ENCODE data around the gene PPCDC. TPM values are rescaled to one million over a fixed set of nuclear protein-coding genes. Genes with fewer than 3 reads are reported as not detected.

PPCDC gene
- total RNA-seq, 1 donor from 2014 or later = 25.0 TPM

DNA sequence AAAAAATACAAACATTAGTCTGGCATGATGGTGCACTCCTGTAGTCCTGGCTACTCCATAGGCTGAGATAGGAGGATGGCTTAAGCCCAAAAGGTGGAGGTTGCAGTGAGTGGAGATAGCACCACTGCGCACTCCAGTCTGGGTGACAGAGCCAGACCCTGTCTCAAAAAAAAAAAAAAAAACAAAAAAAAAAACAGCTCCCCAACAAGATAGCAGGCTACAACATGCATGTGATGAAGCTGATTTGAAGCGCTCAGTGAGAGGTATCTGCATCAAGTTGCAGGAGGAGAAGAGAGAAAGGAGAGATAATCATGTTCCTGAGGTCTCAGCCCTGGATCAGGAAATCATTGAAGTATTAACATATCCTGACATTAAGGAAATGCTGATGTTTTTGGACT is 608 bp upstream of the PPCDC start:
- Mint-ChIP-seq H3K36me3 (ENCODE audit: low read depth) (no peaks in the 10 kb centered on the region), H3K4me1 (ENCODE audit: low read depth) (peaks cover 23% of the 10 kb centered on the region), H3K9me3 (no peaks in the 10 kb centered on the region), H3K27me3 (ENCODE audit: insufficient read depth) (no peaks in the 10 kb centered on the region), H3K4me3 (peak overlapping the region; percentile 96), H3K27ac (no peak overlapping the region)
- intact Hi-C loops (cut with micrococcal nuclease) = loop anchor here (1.0 to 10.0 kb wide), 7 partner anchors 27 to 430 kb away; partner anchors contain the start of genes RPP25, SCAMP5 and SIN3A
- no peak for DNase-seq (ENCODE audit: low spot score)

DNA sequence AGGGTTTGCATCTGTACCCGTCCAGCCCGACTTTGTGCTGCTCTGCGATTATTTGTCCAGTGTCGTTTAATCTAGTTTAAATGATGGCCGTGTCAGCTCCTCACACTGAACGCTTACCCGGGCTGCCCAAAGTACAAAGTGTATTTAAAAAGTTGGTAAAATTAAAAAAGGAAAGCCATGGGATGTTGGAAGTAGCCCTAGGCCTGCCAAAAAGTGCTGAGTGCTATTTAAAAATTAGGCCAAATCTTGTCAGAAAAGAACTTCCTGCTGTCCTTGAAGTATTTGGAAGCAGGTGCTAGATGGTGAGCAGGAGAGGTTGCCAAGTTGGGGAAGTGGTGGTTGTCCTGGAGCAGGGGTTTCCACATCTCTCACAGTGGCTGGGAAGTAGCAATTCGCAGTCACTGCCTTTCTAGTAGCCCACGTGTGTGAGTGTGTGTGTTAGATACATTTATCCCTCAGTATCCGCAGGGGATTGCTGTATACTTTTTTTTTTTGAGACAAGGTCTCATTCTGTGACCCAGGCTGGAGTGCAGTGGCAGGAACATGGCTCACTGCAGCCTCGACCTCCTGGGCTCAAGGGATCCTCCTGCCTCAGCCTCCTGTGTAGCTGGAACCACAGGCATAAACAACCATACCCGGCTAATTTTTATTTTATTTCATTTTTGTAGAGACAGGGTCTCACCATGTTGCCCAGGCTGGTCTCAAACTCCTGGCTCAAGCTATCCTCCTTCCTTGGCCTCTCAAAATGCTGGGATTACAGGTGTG is 664 bp downstream of the PPCDC start:
- Mint-ChIP-seq H3K27ac (peak overlapping the region; percentile 90), H3K27me3 (ENCODE audit: insufficient read depth) (no peaks in the 10 kb centered on the region), H3K4me1 (ENCODE audit: low read depth) (peaks cover 24% of the 10 kb centered on the region), H3K36me3 (ENCODE audit: low read depth) (peaks cover under 1% of the 10 kb centered on the region), H3K9me3 (no peaks in the 10 kb centered on the region), H3K4me3 (peak overlapping the region; percentile 96)
- no peak for DNase-seq (ENCODE audit: low spot score)
- intact Hi-C loops (cut with micrococcal nuclease) = loop anchor here (1.0 to 10.0 kb wide), 7 partner anchors 29 to 428 kb away; partner anchors contain the start of genes RPP25, SCAMP5 and SIN3A

GRCh38 chr15:75025107-75025506 is 1.7 kb downstream of the PPCDC start:
- H3K27ac Mint-ChIP-seq = peak overlapping the region; percentile 67
- H3K27me3 Mint-ChIP-seq (ENCODE audit: insufficient read depth) = no peaks in the 10 kb centered on the region
- H3K4me1 Mint-ChIP-seq (ENCODE audit: low read depth) = peaks cover 30% of the 10 kb centered on the region
- peaks cover 4% of the 10 kb centered on the region for H3K36me3 Mint-ChIP-seq (ENCODE audit: low read depth)
- peak overlapping the region; percentile 96 for H3K4me3 Mint-ChIP-seq
- intact Hi-C loops (cut with micrococcal nuclease) = loop anchor here (5.0 to 10.0 kb wide), 3 partner anchors 42 to 280 kb away; no protein-coding TSS in a partner anchor
- no peaks in the 10 kb centered on the region for H3K9me3 Mint-ChIP-seq
- DNase-seq (ENCODE audit: low spot score) = no peak

GRCh38 chr15:75025548-75026260 is 2.3 kb downstream of the PPCDC start:
- Mint-ChIP-seq H3K4me3 (peak overlapping the region; percentile 96), H3K4me1 (ENCODE audit: low read depth) (peaks cover 36% of the 10 kb centered on the region), H3K36me3 (ENCODE audit: low read depth) (peaks cover 7% of the 10 kb centered on the region), H3K9me3 (no peaks in the 10 kb centered on the region), H3K27ac (no peak overlapping the region), H3K27me3 (ENCODE audit: insufficient read depth) (no peaks in the 10 kb centered on the region)
- intact Hi-C loops (cut with micrococcal nuclease) = loop anchor here (5.0 to 10.0 kb wide), 3 partner anchors 42 to 279 kb away; no protein-coding TSS in a partner anchor
- no peak for DNase-seq (ENCODE audit: low spot score)

- H3K27ac Mint-ChIP-seq = no peak overlapping the region
- intact Hi-C loops (cut with micrococcal nuclease) = loop anchor here (5.0 to 10.0 kb wide), 3 partner anchors 40 to 277 kb away; no protein-coding TSS in a partner anchor
Observed at GRCh38 chr15:75027551-75027950, 4.2 kb downstream of the PPCDC start.

GRCh38 chr15:75028991-75029377 is 5.6 kb downstream of the PPCDC start:
- Mint-ChIP-seq H3K4me3 (no peak overlapping the region), H3K27ac (peak overlapping the region; percentile 51), H3K36me3 (ENCODE audit: low read depth) (peaks cover 14% of the 10 kb centered on the region), H3K4me1 (ENCODE audit: low read depth) (peaks cover 57% of the 10 kb centered on the region), H3K9me3 (no peaks in the 10 kb centered on the region), H3K27me3 (ENCODE audit: insufficient read depth) (no peaks in the 10 kb centered on the region)
- no peak for DNase-seq (ENCODE audit: low spot score)
- intact Hi-C loops (cut with micrococcal nuclease) = loop anchor here (1.0 to 10.0 kb wide), 5 partner anchors 14 to 276 kb away; no protein-coding TSS in a partner anchor

More at GRCh38 chr15:75027551-75027950, 4.2 kb downstream of the PPCDC start:
- peaks cover 54% of the 10 kb centered on the region for H3K4me1 Mint-ChIP-seq (ENCODE audit: low read depth)
- H3K27me3 Mint-ChIP-seq (ENCODE audit: insufficient read depth) = no peaks in the 10 kb centered on the region
- no peak overlapping the region for H3K4me3 Mint-ChIP-seq
- DNase-seq (ENCODE audit: low spot score) = no peak
- H3K9me3 Mint-ChIP-seq = no peaks in the 10 kb centered on the region
- H3K36me3 Mint-ChIP-seq (ENCODE audit: low read depth) = peaks cover 12% of the 10 kb centered on the region

DNA sequence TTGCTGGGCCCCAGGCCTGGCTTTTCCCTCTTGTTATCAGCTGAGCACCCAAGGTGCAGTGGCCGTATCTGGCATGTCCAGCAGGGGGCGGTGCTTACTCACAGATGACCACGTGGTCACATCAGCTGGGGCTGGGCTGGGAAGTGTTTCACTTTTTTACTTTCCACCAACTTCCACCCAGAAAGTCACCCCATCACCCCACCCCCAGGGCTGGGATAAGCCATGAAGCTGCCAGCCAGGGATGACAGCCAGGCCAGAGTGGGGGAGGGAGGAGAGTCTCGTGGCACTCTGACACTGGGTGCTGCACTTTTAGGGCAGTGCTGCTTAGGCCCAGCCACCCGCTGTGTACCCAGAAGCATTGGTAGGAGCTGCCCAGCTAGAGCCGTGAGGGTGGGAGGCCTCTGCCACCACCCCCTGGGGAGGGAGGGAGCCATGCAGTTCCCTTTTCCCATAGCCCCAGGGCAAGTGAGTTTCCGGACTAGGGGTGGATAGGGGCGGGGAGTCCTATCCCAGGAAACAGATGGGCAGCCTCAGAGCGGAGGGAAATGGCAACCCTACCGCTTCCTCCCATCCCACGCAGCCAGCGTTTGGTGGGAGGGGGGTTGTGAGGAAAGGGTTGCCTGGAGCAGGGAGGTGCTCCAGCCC is 6.1 kb downstream of the PPCDC start:
- Mint-ChIP-seq H3K9me3 (no peaks in the 10 kb centered on the region), H3K27me3 (ENCODE audit: insufficient read depth) (no peaks in the 10 kb centered on the region), H3K36me3 (ENCODE audit: low read depth) (peaks cover 14% of the 10 kb centered on the region), H3K4me1 (ENCODE audit: low read depth) (peaks cover 52% of the 10 kb centered on the region), H3K27ac (peak overlapping the region; percentile 51), H3K4me3 (peak overlapping the region; percentile 37)
- intact Hi-C loops (cut with micrococcal nuclease) = loop anchor here (1.0 to 10.0 kb wide), 5 partner anchors 14 to 275 kb away; no protein-coding TSS in a partner anchor
- DNase-seq (ENCODE audit: low spot score) = peak; percentile 80

DNA sequence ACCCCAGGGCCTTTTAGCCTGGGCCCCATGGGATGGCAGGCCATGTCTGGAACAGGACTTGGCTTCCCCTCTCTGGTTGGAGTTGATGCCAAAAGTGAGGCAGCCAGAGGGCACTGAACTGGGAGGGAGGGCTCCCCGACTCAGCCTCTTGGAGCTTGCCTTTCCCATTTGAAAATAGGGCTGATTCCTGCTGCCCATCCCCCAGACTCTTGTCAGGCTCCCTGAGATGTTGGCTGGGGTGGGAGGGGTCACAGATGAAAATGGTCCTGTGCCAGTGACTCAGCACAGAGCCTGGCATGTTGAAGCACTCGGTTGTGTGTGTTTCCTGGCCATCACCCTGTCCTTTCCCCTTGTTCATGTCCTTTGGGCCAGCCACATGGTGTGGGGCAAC is 6.6 kb downstream of the PPCDC start:
- Mint-ChIP-seq H3K27ac (peak overlapping the region; percentile 29), H3K4me1 (ENCODE audit: low read depth) (peaks cover 46% of the 10 kb centered on the region), H3K36me3 (ENCODE audit: low read depth) (peaks cover 14% of the 10 kb centered on the region), H3K4me3 (no peak overlapping the region), H3K27me3 (ENCODE audit: insufficient read depth) (no peaks in the 10 kb centered on the region), H3K9me3 (no peaks in the 10 kb centered on the region)
- DNase-seq (ENCODE audit: low spot score) = no peak
- intact Hi-C loops (cut with micrococcal nuclease) = no loop called here

GRCh38 chr15:75030424-75030823 is 7.0 kb downstream of the PPCDC start:
- no peaks in the 10 kb centered on the region for H3K9me3 Mint-ChIP-seq
- H3K4me3 Mint-ChIP-seq = no peak overlapping the region
- intact Hi-C loops (cut with micrococcal nuclease) = no loop called here
- H3K27me3 Mint-ChIP-seq (ENCODE audit: insufficient read depth) = no peaks in the 10 kb centered on the region
- peak overlapping the region; percentile 29 for H3K27ac Mint-ChIP-seq
- no peak for DNase-seq (ENCODE audit: low spot score)
- H3K36me3 Mint-ChIP-seq (ENCODE audit: low read depth) = peaks cover 14% of the 10 kb centered on the region
- H3K4me1 Mint-ChIP-seq (ENCODE audit: low read depth) = peaks cover 42% of the 10 kb centered on the region

DNA sequence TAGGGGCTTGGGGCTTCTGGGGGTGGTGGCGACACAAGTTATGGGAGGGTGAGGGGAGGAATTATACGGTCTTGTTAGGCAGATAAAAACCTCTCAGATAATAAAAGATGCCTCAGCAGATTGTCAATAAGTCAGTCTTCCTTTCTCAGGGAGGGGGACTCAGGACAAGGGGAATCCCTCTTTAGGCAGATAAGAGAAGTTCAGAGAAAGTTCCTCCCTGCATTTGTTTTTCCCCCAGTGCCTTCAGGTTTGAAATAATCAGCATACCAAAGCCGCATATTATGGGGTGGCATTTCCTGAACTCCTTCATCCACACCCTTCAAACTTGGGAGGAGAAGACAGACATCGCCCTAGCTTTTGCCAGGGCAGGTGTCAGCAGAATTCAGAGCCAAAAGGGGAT is 8.5 kb downstream of the PPCDC start:
- intact Hi-C loops (cut with micrococcal nuclease) = no loop called here
- Mint-ChIP-seq H3K36me3 (ENCODE audit: low read depth) (peaks cover 20% of the 10 kb centered on the region), H3K4me3 (no peak overlapping the region), H3K27me3 (ENCODE audit: insufficient read depth) (no peaks in the 10 kb centered on the region), H3K9me3 (no peaks in the 10 kb centered on the region), H3K27ac (peak overlapping the region; percentile 16), H3K4me1 (ENCODE audit: low read depth) (peaks cover 43% of the 10 kb centered on the region)
- no peak for DNase-seq (ENCODE audit: low spot score)

DNA sequence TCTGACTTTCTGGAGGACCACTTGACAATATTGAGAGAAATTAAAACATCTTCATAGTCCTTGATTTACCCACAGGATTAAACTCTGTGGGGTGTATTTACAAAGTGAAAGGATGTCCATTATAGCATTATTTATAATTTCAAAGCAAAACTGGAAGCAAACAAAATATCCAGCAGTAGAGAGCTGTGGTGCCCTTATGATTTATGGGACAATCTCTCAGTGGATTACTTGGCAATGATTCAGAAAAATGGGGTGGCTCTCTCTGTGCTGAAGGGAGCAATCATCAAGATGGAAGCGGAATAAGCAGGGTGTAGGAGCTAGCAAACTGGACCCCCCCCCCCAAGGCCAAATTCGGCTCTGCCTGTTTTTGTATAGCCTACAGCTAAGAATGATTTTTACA is 9.0 kb downstream of the PPCDC start:
- Mint-ChIP-seq H3K27me3 (ENCODE audit: insufficient read depth) (no peaks in the 10 kb centered on the region), H3K4me1 (ENCODE audit: low read depth) (peaks cover 48% of the 10 kb centered on the region), H3K9me3 (no peaks in the 10 kb centered on the region), H3K4me3 (no peak overlapping the region), H3K36me3 (ENCODE audit: low read depth) (peaks cover 24% of the 10 kb centered on the region), H3K27ac (no peak overlapping the region)
- intact Hi-C loops (cut with micrococcal nuclease) = no loop called here
- no peak for DNase-seq (ENCODE audit: low spot score)

DNA sequence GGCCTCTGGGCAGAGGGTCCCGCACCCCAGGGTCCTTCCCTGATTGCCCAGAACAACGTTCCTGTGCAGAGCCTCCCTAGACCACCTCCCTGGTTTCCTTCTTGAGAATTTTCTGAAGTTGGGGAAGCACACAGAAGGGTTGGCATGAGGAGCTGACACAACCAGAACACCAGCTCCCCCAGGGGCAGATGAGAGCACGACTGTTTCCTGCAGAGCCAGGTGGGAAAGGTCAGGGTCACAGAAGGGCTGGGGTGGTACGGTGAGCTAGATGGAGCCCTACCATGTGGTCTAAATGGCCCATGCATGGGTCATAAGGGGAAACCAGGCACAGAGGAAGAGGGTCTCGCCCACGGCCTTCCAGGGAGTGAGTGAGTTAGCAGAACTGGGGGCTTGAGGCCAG is 10.4 kb downstream of the PPCDC start:
- Mint-ChIP-seq H3K27me3 (ENCODE audit: insufficient read depth) (no peaks in the 10 kb centered on the region), H3K4me3 (no peak overlapping the region), H3K9me3 (no peaks in the 10 kb centered on the region), H3K36me3 (ENCODE audit: low read depth) (peaks cover 29% of the 10 kb centered on the region), H3K27ac (no peak overlapping the region), H3K4me1 (ENCODE audit: low read depth) (peaks cover 62% of the 10 kb centered on the region)
- intact Hi-C loops (cut with micrococcal nuclease) = no loop called here
- DNase-seq (ENCODE audit: low spot score) = no peak
